Panc1 (cell line): ENCODE data around the gene WDFY2. TPM values are rescaled to one million over a fixed set of nuclear protein-coding genes. Genes with fewer than 3 reads are reported as not detected.
A peak's percentile ranks its signal among the peaks of the same experiment; 100 is the strongest.

Experiments used
- ATAC-seq: fragments of 200-7000 bp; cut with Tn5 transposase; 2 replicates; pipeline ENCODE4 v1.9.1; 2020; ENCODE audit warnings: mild to moderate bottlenecking, moderate library complexity
- BruUV-seq: library from RNA; stranded (reverse); fragments of 400-500 nt; replicated peaks from 2 replicates; lab custom pipeline; 2021; lab: Mats Ljungman, UMichigan
- CTCF ChIA-PET: fragments of 300-600 bp; sonication (Branson Sonifier 250); formaldehyde crosslinking; loops from one replicate; lab custom pipeline; 2022; ENCODE audit warnings: antibody characterized with exemption; lab: Charles Lee
- POLR2A ChIA-PET: fragments of 300-600 bp; sonication (Branson Sonifier 250); formaldehyde crosslinking; loops from one replicate; lab custom pipeline; 2022; ENCODE audit warnings: antibody characterized with exemption; lab: Charles Lee
- DNase-seq: peaks from one replicate; pipeline ENCODE4 v3.0.0-alpha.2; 2010; ENCODE audit warnings: low read depth, low spot score
- H3K27ac ChIP-seq: 2 replicates; pipeline ENCODE4 v1.5.1; 2011; ENCODE audit warnings: mild to moderate bottlenecking, low read length, inconsistent platforms
- H3K27me3 ChIP-seq: fragments of 200-500 bp; sonication (Bioruptor generic); 2 replicates; pipeline ENCODE4 v1.6.0; 2014; ENCODE audit warnings: low read length, inconsistent platforms; ENCODE audit not compliant: control insufficient read depth, insufficient read depth
- H3K36me3 ChIP-seq: fragments of 200-500 bp; sonication (Bioruptor generic); 2 replicates; pipeline ENCODE4 v1.5.1; 2014; ENCODE audit warnings: inconsistent platforms, mild to moderate bottlenecking, low read length, moderate library complexity; ENCODE audit not compliant: control insufficient read depth, insufficient read depth
- H3K4me1 ChIP-seq: 2 replicates; pipeline ENCODE4 v1.5.1; 2011; ENCODE audit warnings: inconsistent platforms, mild to moderate bottlenecking, low read length, moderate library complexity; ENCODE audit not compliant: control insufficient read depth, insufficient read depth
- H3K4me3 ChIP-seq, 2 experiments: 2 replicates each; pipeline ENCODE4 v1.5.1; 2011 to 2012; ENCODE audit warnings: low read depth in 2 of 2, low read length in 2 of 2, mild to moderate bottlenecking in 2 of 2, inconsistent platforms in 1 of 2, moderate library complexity in 1 of 2
- H3K9me3 ChIP-seq: fragments of 200-500 bp; sonication (Bioruptor generic); 2 replicates; pipeline ENCODE4 v1.5.1; 2014; ENCODE audit warnings: low read depth, mild to moderate bottlenecking, inconsistent platforms, low read length, moderate library complexity; ENCODE audit not compliant: control insufficient read depth, insufficient read depth
- CTCF ChIP-seq: fragments of 450-650 bp; IDR thresholded peaks from 2 replicates; pipeline ENCODE4 v1.5.1; 2017; ENCODE audit warnings: mild to moderate bottlenecking
- POLR2AphosphoS5 ChIP-seq: IDR thresholded peaks from 2 replicates; pipeline ENCODE4 v1.6.1; 2012; ENCODE audit warnings: mild to moderate bottlenecking, low read depth, low read length, moderate library complexity
- REST ChIP-seq, 2 experiments: IDR thresholded peaks; 2 replicates each; pipeline ENCODE4 v1.6.1; 2011 to 2012; ENCODE audit warnings: low read depth in 2 of 2, control low read depth in 1 of 2, low read length in 1 of 2, mild to moderate bottlenecking in 1 of 2, moderate library complexity in 1 of 2; ENCODE audit not compliant: insufficient read depth in 1 of 2
- SIN3A ChIP-seq: IDR thresholded peaks from 2 replicates; pipeline ENCODE4 v1.6.1; 2012; ENCODE audit warnings: low read depth, mild to moderate bottlenecking, low read length, moderate library complexity, borderline replicate concordance; ENCODE audit not compliant: insufficient read depth
- TCF7L2 ChIP-seq: IDR thresholded peaks from 2 replicates; pipeline ENCODE4 v1.6.1; 2011; ENCODE audit warnings: mild to moderate bottlenecking, low read depth, low read length, inconsistent platforms
- in situ Hi-C: cut with HindIII; loops from 2 replicates; pipeline ENCODE4 v1.10.0; 2016; ENCODE audit warnings: low sequenced_read_pairs, low pct_unique_long_range_greater_than_20kb
- intact Hi-C: fragments of 100-400 bp; cut with micrococcal nuclease; formaldehyde crosslinking; loops from one replicate; pipeline ENCODE4 v1.10.0; 2022; ENCODE audit not compliant: unreplicated experiment
- total RNA-seq: library from RNA; stranded (reverse); gene quantifications from one replicate; pipeline ENCODE4 v1.2.1, GENCODE V29; 2021; ENCODE audit not compliant: unreplicated experiment

WDFY2 gene
- total RNA-seq, 1 experiment from 2014 or later: 7.8 TPM

GRCh38 chr13:51589793-51590192, 5.5 kb downstream of the WDFY2 start:
- H3K4me3 ChIP-seq: no peak overlapping the region
- ChIA-PET CTCF (no interaction called here), POLR2A (interaction anchor here (0.6 to 0.7 kb wide), 2 partner anchors 37 to 164 kb away, joined by 3 read pairs; no protein-coding TSS in a partner anchor)
- H3K27me3 ChIP-seq: no peaks in the 10 kb centered on the region
- DNase-seq (no peak), ATAC-seq (no peak)
- intact Hi-C loops (no loop called here), in situ Hi-C loops (no loop called here)
- H3K36me3 ChIP-seq: no peaks in the 10 kb centered on the region
- no TSS peak for BruUV-seq
- H3K27ac ChIP-seq: peak overlapping the region; percentile 78
- H3K9me3 ChIP-seq: no peaks in the 10 kb centered on the region
- H3K4me1 ChIP-seq: peaks cover 48% of the 10 kb centered on the region
- TF ChIP-seq REST (IDR thresholded peaks at IDR 0.05; ENCODE audit: insufficient read depth in 1 of 2, low read depth in 2 of 2, low read length in 1 of 2) (no peak), POLR2AphosphoS5 (no peak), CTCF (no peak), SIN3A (no peak), TCF7L2 (no peak)

- Histone ChIP-seq H3K36me3 (no peaks in the 10 kb centered on the region), H3K4me3 (no peak overlapping the region), H3K4me1 (peaks cover 48% of the 10 kb centered on the region), H3K27ac (peak overlapping the region; percentile 78), H3K9me3 (no peaks in the 10 kb centered on the region), H3K27me3 (no peaks in the 10 kb centered on the region)
- ATAC-seq (no peak), DNase-seq (no peak)
- in situ Hi-C loops (no loop called here), intact Hi-C loops (no loop called here)
- TF ChIP-seq POLR2AphosphoS5: no peak
- TF ChIP-seq REST (IDR thresholded peaks at IDR 0.05; ENCODE audit: insufficient read depth in 1 of 2, low read depth in 2 of 2, low read length in 1 of 2): no peak
- TF ChIP-seq SIN3A: no peak
- no peak for TF ChIP-seq CTCF
- ChIA-PET POLR2A (interaction anchor here (0.6 to 0.7 kb wide), 2 partner anchors 38 to 165 kb away, joined by 3 read pairs; no protein-coding TSS in a partner anchor), CTCF (no interaction called here)
- BruUV-seq: no TSS peak
Measured at GRCh38 chr13:51590231-51590970, 6.1 kb downstream of the WDFY2 start.
